ENCODE measurements around the gene USP7. TPM values are rescaled to one million over a fixed set of nuclear protein-coding genes. Genes with fewer than 3 reads are reported as not detected.

USP7 gene
- polyA plus RNA-seq, 3 donors: 2.4 to 31.7 (median 4.1) TPM

DNA sequence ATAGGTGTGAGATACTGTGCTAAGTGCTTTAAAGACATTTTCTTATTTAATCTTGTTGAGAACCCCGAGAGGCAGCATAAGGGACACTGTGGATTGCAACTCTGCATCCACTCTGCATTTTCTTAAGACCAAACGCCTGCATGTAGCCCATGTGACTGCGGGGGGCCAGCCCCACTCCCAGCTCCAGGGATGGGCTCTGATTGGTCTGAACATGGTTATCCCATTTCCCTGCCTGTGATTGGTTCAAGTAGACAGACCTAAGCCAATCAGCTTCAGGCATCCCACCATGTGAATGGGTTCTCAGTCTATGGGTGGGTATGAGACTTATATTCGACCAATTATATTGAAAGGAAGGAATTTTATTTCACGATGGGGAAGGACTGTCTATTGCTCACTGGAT lies 33.2 kb upstream of the USP7 start:
- Mint-ChIP-seq H3K36me3 (no peaks in the 10 kb centered on the region), H3K4me3 (no peak overlapping the region), H3K9me3 (peaks cover 0 to 3% (median 0%) of the 10 kb centered on the region in 7 donors), H3K27ac (no peak overlapping the region), H3K27me3 (ENCODE audit: low read depth in 3 of 3) (peaks cover 0 to 4% (median 4%) of the 10 kb centered on the region in 3 donors), H3K4me1 (peaks cover 1% of the 10 kb centered on the region)
- WGBS (ENCODE audit: insufficient coverage): 83% methylated on average over 3 of the region's 5 CpGs
- Histone ChIP-seq H3K4me3 (replicated peaks in 1 of 3; ENCODE audit: low read depth in 2 of 3, low read length in 3 of 3) (no peak overlapping the region), H3K9ac (ENCODE audit: insufficient read depth, low read length, poor library complexity, severe bottlenecking) (no peak overlapping the region), H2AFZ (ENCODE audit: insufficient read depth, low read depth, low read length, poor library complexity, severe bottlenecking) (no peak overlapping the region), H3K4me1 (ENCODE audit: control insufficient read depth in 1 of 2, insufficient read depth in 2 of 2, low read length in 2 of 2) (no peaks in the 10 kb centered on the region), H4K20me1 (ENCODE audit: insufficient read depth, low read length) (no peaks in the 10 kb centered on the region), H3K27ac (ENCODE audit: low read depth in 1 of 2, low read length in 2 of 2) (no peak overlapping the region), H3K4me2 (replicated peaks; ENCODE audit: extremely low read depth, low read length, poor library complexity, severe bottlenecking) (no peak overlapping the region), H3K9me3 (replicated peaks in 1 of 2; ENCODE audit: control insufficient read depth in 1 of 2, insufficient read depth in 1 of 2, low read length in 2 of 2) (no peaks in the 10 kb centered on the region), H3K36me3 (replicated peaks in 1 of 2; ENCODE audit: control insufficient read depth in 1 of 2, insufficient read depth in 2 of 2, low read length in 2 of 2) (no peaks in the 10 kb centered on the region), H3K27me3 (ENCODE audit: control insufficient read depth in 2 of 2, insufficient read depth in 2 of 2, low read length in 2 of 2) (no peaks in the 10 kb centered on the region), H3K79me2 (ENCODE audit: insufficient read depth, low read length) (no peaks in the 10 kb centered on the region)
- TF ChIP-seq CTCF (IDR thresholded peaks at IDR 0.05): no peak
- no peak for DNase-seq
- intact Hi-C loops (cut with micrococcal nuclease): no loop called here

DNA sequence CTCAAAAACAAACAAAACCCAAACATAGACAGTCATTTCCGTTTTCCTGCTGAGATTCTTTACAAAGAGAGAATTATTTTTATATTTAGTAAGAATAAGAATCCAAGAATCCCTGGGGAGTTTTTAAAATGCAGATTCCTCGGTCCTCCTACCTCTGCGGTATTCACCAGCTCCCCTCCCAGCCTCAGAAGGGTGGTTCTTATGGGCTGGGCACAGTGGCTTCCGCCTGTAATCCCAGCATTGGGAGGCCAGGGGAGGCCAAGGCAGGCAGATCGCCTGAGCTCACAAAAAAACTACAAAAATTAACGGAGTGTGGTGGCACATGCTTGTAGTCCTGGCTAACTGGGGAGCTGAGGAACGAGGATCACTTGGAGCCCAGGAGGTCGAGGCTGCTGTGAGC lies 26.7 kb upstream of the USP7 start:
- H3K36me3 Mint-ChIP-seq: no peaks in the 10 kb centered on the region
- H3K79me2 ChIP-seq (ENCODE audit: insufficient read depth, low read length): no peaks in the 10 kb centered on the region
- no peak overlapping the region for H3K27ac ChIP-seq (ENCODE audit: low read depth in 1 of 2, low read length in 2 of 2)
- no peaks in the 10 kb centered on the region for H3K27me3 ChIP-seq (ENCODE audit: control insufficient read depth in 2 of 2, insufficient read depth in 2 of 2, low read length in 2 of 2)
- H3K36me3 ChIP-seq (replicated peaks in 1 of 2; ENCODE audit: control insufficient read depth in 1 of 2, insufficient read depth in 2 of 2, low read length in 2 of 2): no peaks in the 10 kb centered on the region
- peaks cover 7 to 10% (median 8%) of the 10 kb centered on the region in 3 donors for H3K27me3 Mint-ChIP-seq (ENCODE audit: low read depth in 3 of 3)
- no peaks in the 10 kb centered on the region for H4K20me1 ChIP-seq (ENCODE audit: insufficient read depth, low read length)
- no peak overlapping the region for H3K4me3 ChIP-seq (replicated peaks in 1 of 3; ENCODE audit: low read depth in 2 of 3, low read length in 3 of 3)
- no peak overlapping the region for H3K9ac ChIP-seq (ENCODE audit: insufficient read depth, low read length, poor library complexity, severe bottlenecking)
- peaks cover 4% of the 10 kb centered on the region for H3K4me1 Mint-ChIP-seq
- H3K9me3 ChIP-seq (replicated peaks in 1 of 2; ENCODE audit: control insufficient read depth in 1 of 2, insufficient read depth in 1 of 2, low read length in 2 of 2): no peaks in the 10 kb centered on the region
- H3K4me1 ChIP-seq (ENCODE audit: control insufficient read depth in 1 of 2, insufficient read depth in 2 of 2, low read length in 2 of 2): no peaks in the 10 kb centered on the region
- no peak for TF ChIP-seq CTCF (IDR thresholded peaks at IDR 0.05)
- H3K4me3 Mint-ChIP-seq: no peak overlapping the region
- H3K9me3 Mint-ChIP-seq: no peaks in the 10 kb centered on the region
- no peak overlapping the region for H3K4me2 ChIP-seq (replicated peaks; ENCODE audit: extremely low read depth, low read length, poor library complexity, severe bottlenecking)
- H3K27ac Mint-ChIP-seq: no peak overlapping the region
- no peak overlapping the region for H2AFZ ChIP-seq (ENCODE audit: insufficient read depth, low read depth, low read length, poor library complexity, severe bottlenecking)
- DNase-seq: no peak
- intact Hi-C loops (cut with micrococcal nuclease): no loop called here
- WGBS (ENCODE audit: insufficient coverage): 100% methylated on average over 4 of the region's 8 CpGs
